Stomach (tissue), 9 donors: ENCODE data around the gene TBX3. TPM values are rescaled to one million over a fixed set of nuclear protein-coding genes. Genes with fewer than 3 reads are reported as not detected.

Experiments used
- DNase-seq, 2 donors: peaks; one replicate each; pipeline versions ENCODE4 v3.0.0 to v3.0.0-alpha.2; 2013 to 2019
- H3K27ac ChIP-seq, 5 donors: fragments of 200-600 bp in 4 of 5; sonication (generic) in 4 of 5; one replicate each; pipeline ENCODE4 v1.5.1; 2013 to 2019; ENCODE audit warnings: mild to moderate bottlenecking in 1 of 5, moderate library complexity in 1 of 5
- H3K27me3 ChIP-seq, 3 donors: fragments of 200-600 bp; sonication (generic); one replicate each; pipeline ENCODE4 v1.5.1; 2017 to 2019; ENCODE audit warnings: mixed run types in 1 of 3
- H3K36me3 ChIP-seq, 4 donors: fragments of 200-600 bp; sonication (generic); 1 replicate in 3 of 4; 2 replicates in 1 of 4; pipeline ENCODE4 v1.5.1; 2016 to 2019
- H3K4me1 ChIP-seq, 4 donors: fragments of 200-600 bp; sonication (generic); one replicate each; pipeline ENCODE4 v1.5.1; 2016 to 2019
- H3K4me3 ChIP-seq, 4 donors: fragments of 200-600 bp; sonication (generic) in 3 of 4; one replicate each; pipeline ENCODE4 v1.5.1; 2016 to 2019; ENCODE audit warnings: mild to moderate bottlenecking in 1 of 4
- H3K9me3 ChIP-seq, 4 donors: fragments of 200-600 bp; sonication (generic); one replicate each; pipeline ENCODE4 v1.5.1; 2016 to 2019
- CTCF ChIP-seq, 7 experiments: fragments of 450-650 bp in 4 of 7; fragments of 200-600 bp in 3 of 7; sonication (generic) in 3 of 7; IDR thresholded peaks; one replicate each; pipeline ENCODE4 v1.5.1; 2016 to 2019; ENCODE audit warnings: antibody characterized with exemption in 7 of 7, control low read depth in 2 of 7, mild to moderate bottlenecking in 1 of 7
- EP300 ChIP-seq: sonication (generic); formaldehyde crosslinking; IDR thresholded peaks from one replicate; pipeline ENCODE4 v1.6.1; 2017; ENCODE audit warnings: antibody characterized with exemption
- POLR2A ChIP-seq, 4 donors: fragments of 450-650 bp; IDR thresholded peaks; one replicate each; pipeline ENCODE4 v1.6.1; 2016; ENCODE audit warnings: antibody characterized with exemption in 4 of 4, control low read depth in 2 of 4, mild to moderate bottlenecking in 1 of 4, moderate library complexity in 1 of 4
- POLR2AphosphoS5 ChIP-seq, 3 donors: sonication (generic); formaldehyde crosslinking; IDR thresholded peaks; one replicate each; pipeline ENCODE4 v1.6.1; 2016; ENCODE audit warnings: antibody characterized with exemption in 3 of 3
- WGBS, 5 donors: extraction: QIAGEN DNeasy Blood & Tissue Kit in 3 of 5; methylation state at CpG; one replicate each; pipeline versions ENCODE4 v1.1.5 to v1.1.7; 2013 to 2018; 5-methylcytosine and 5-hydroxymethylcytosine counted together
- intact Hi-C: fragments of 100-400 bp; cut with DNase I; formaldehyde crosslinking; loops from one replicate; pipeline ENCODE4 v1.15.1; 2023; ENCODE audit warnings: low total_unique reads
- polyA plus RNA-seq, 3 donors: library from polyadenylated mRNA; stranded (reverse); fragments of 200-250 nt; gene quantifications; one replicate each; pipeline ENCODE4 v1.2.3, GENCODE V29; 2013
- total RNA-seq, 5 donors: library from RNA; depleted of rRNA; stranded (reverse); fragments of >200 nt; gene quantifications; one replicate each; pipeline versions ENCODE4 v1.1.0 to v1.2.3, GENCODE V29; 2014 to 2016
- donor health status: healthy with polysubstance abuse.
- donor health status: Bipolar disorder and iron deficiency.
- donor health status: healthy.

Gene TBX3
- total and polyA plus RNA-seq, 8 donors: 2.5 to 12.7 (median 5.7) TPM; not detected in 1

- WGBS, 5 donors: 27 to 47% (median 34%) methylated on average over 11 of the region's 11 CpGs
- intact Hi-C loops: no loop called here
Observed at GRCh38 chr12:114680604-114681069, 3.3 kb downstream of the TBX3 start.

GRCh38 chr12:114679942-114680341 lies 4.0 kb downstream of the TBX3 start:
- H3K4me3 ChIP-seq: peak overlapping the region; percentile 3 to 58 (median 48)
- no peaks in the 10 kb centered on the region for H3K9me3 ChIP-seq
- peaks cover 6 to 28% (median 20%) of the 10 kb centered on the region in 4 donors for H3K4me1 ChIP-seq
- intact Hi-C loops: loop anchor here (10.0 kb wide), 1 partner anchor 945 kb away; no protein-coding TSS in a partner anchor
- TF ChIP-seq CTCF (IDR thresholded peaks at IDR 0.05) (no peak), POLR2AphosphoS5 (IDR thresholded peaks at IDR 0.05) (no peak), EP300 (no peak), POLR2A (IDR thresholded peaks at IDR 0.05) (no peak)
- H3K36me3 ChIP-seq: peaks cover 0 to 7% (median 3%) of the 10 kb centered on the region in 4 donors
- DNase-seq: no peak
- peak overlapping the region in 4 of 5 donors; percentile 2 to 87 (median 38) for H3K27ac ChIP-seq
- 43 to 74% (median 67%) methylated on average over 11 of the region's 11 CpGs for WGBS, 5 donors
- H3K27me3 ChIP-seq: peaks cover 0 to 95% (median 16%) of the 10 kb centered on the region in 3 donors

More at GRCh38 chr12:114680604-114681069, 3.3 kb downstream of the TBX3 start:
- Histone ChIP-seq H3K36me3 (peaks cover 0 to 6% (median 3%) of the 10 kb centered on the region in 4 donors), H3K27me3 (peaks cover 0 to 96% (median 23%) of the 10 kb centered on the region in 3 donors), H3K4me1 (peaks cover 9 to 35% (median 26%) of the 10 kb centered on the region in 4 donors), H3K4me3 (peak overlapping the region; percentile 46 to 58 (median 51)), H3K27ac (peak overlapping the region in 4 of 5 donors; percentile 23 to 87 (median 62)), H3K9me3 (no peaks in the 10 kb centered on the region)
- TF ChIP-seq POLR2A (IDR thresholded peaks at IDR 0.05): no peak
- TF ChIP-seq POLR2AphosphoS5 (IDR thresholded peaks at IDR 0.05): no peak
- no peak for TF ChIP-seq CTCF (IDR thresholded peaks at IDR 0.05)
- TF ChIP-seq EP300: no peak
- DNase-seq: no peak

- peak overlapping the region; percentile 3 to 58 (median 48) for H3K4me3 ChIP-seq
- peaks cover 0 to 95% (median 14%) of the 10 kb centered on the region in 3 donors for H3K27me3 ChIP-seq
- peaks cover 0 to 11% (median 6%) of the 10 kb centered on the region in 4 donors for H3K36me3 ChIP-seq
- peak overlapping the region in 1 of 5 donors; percentile 87 for H3K27ac ChIP-seq
- no peak for TF ChIP-seq POLR2AphosphoS5 (IDR thresholded peaks at IDR 0.05)
- no peak for TF ChIP-seq CTCF (IDR thresholded peaks at IDR 0.05)
- no peak for TF ChIP-seq POLR2A (IDR thresholded peaks at IDR 0.05)
- TF ChIP-seq EP300: no peak
- intact Hi-C loops: loop anchor here (10.0 kb wide), 1 partner anchor 945 kb away; no protein-coding TSS in a partner anchor
- H3K4me1 ChIP-seq: peaks cover under 1 to 24% (median 16%) of the 10 kb centered on the region in 4 donors
- no peak for DNase-seq
- WGBS, 5 donors: 51 to 64% (median 58%) methylated on average over 10 of the region's 10 CpGs
- no peaks in the 10 kb centered on the region for H3K9me3 ChIP-seq
Observed at GRCh38 chr12:114679452-114679875, 4.5 kb downstream of the TBX3 start.

- 52 to 75% (median 68%) methylated on average over 2 of the region's 2 CpGs for WGBS, 5 donors
- no peak for TF ChIP-seq CTCF (IDR thresholded peaks at IDR 0.05)
- TF ChIP-seq EP300: no peak
- no peak for TF ChIP-seq POLR2AphosphoS5 (IDR thresholded peaks at IDR 0.05)
- no peak for TF ChIP-seq POLR2A (IDR thresholded peaks at IDR 0.05)
- no peak overlapping the region for H3K27ac ChIP-seq
- intact Hi-C loops: loop anchor here (10.0 kb wide), 1 partner anchor 946 kb away; no protein-coding TSS in a partner anchor
- H3K36me3 ChIP-seq: peaks cover 0 to 18% (median 12%) of the 10 kb centered on the region in 4 donors
- peaks cover 0 to 95% (median 18%) of the 10 kb centered on the region in 3 donors for H3K27me3 ChIP-seq
- no peaks in the 10 kb centered on the region for H3K9me3 ChIP-seq
- H3K4me1 ChIP-seq: peaks cover 0 to 17% (median 14%) of the 10 kb centered on the region in 4 donors
- H3K4me3 ChIP-seq: peak overlapping the region in 1 of 4 donors; percentile 58
- DNase-seq: no peak
Observed at GRCh38 chr12:114678718-114679117, 5.3 kb downstream of the TBX3 start.
